HUES64 (cell line): ENCODE data around the gene LRRC7.
"Not testable (repeated sequence)": the region's sequence is repeated elsewhere in the genome, so short reads cannot be mapped to it uniquely, and the experiment has no call there.

Source experiments
- H3K27ac ChIP-seq: 2 replicates; pipeline ENCODE4 v1.7.0; 2013; ENCODE audit warnings: low read depth, low read length, inconsistent platforms
- H3K27me3 ChIP-seq: 2 replicates; pipeline ENCODE4 v1.6.1; 2013; ENCODE audit warnings: mild to moderate bottlenecking, low read length; ENCODE audit not compliant: insufficient read depth
- H3K36me3 ChIP-seq: 2 replicates; pipeline ENCODE4 v1.6.1; 2013; ENCODE audit warnings: mild to moderate bottlenecking, low read length; ENCODE audit not compliant: insufficient read depth
- H3K4me1 ChIP-seq: 2 replicates; pipeline ENCODE4 v1.6.1; 2013; ENCODE audit warnings: mild to moderate bottlenecking, low read length, moderate library complexity; ENCODE audit not compliant: insufficient read depth
- H3K4me3 ChIP-seq: 2 replicates; pipeline ENCODE4 v1.5.1; 2013; ENCODE audit warnings: mild to moderate bottlenecking, low read length, moderate library complexity
- H3K9ac ChIP-seq: 2 replicates; pipeline ENCODE4 v1.6.1; 2013; ENCODE audit warnings: mild to moderate bottlenecking, low read depth, low read length
- H3K9me3 ChIP-seq: 2 replicates; pipeline ENCODE4 v1.6.1; 2013; ENCODE audit warnings: low read depth, low read length; ENCODE audit not compliant: insufficient read depth
- WGBS: fragments of 150-250, 120-280 bp; methylation state at CpG from one replicate; pipeline ENCODE4 v1.1.7; 2013; ENCODE audit warnings: missing lambda C conversion rate; 5-methylcytosine and 5-hydroxymethylcytosine counted together

LRRC7 gene

GRCh38 chr1:69700770-69701169 is 133.0 kb downstream of the LRRC7 start:
- H3K9me3 ChIP-seq, result no peaks in the 10 kb centered on the region
- no peaks in the 10 kb centered on the region for H3K27me3 ChIP-seq
- no peaks in the 10 kb centered on the region for H3K4me1 ChIP-seq
- no peak overlapping the region for H3K4me3 ChIP-seq
- H3K9ac ChIP-seq, result no peak overlapping the region
- WGBS, result 27% methylated on average over 2 of the region's 2 CpGs
- no peaks in the 10 kb centered on the region for H3K36me3 ChIP-seq
- no peak overlapping the region for H3K27ac ChIP-seq

- Histone ChIP-seq H3K27ac (no peak overlapping the region), H3K4me1 (no peaks in the 10 kb centered on the region), H3K36me3 (no peaks in the 10 kb centered on the region), H3K9ac (no peak overlapping the region), H3K27me3 (no peaks in the 10 kb centered on the region), H3K4me3 (no peak overlapping the region), H3K9me3 (no peaks in the 10 kb centered on the region)
- WGBS, result 93% methylated on average over 4 of the region's 4 CpGs
Measured at GRCh38 chr1:69702085-69702484, 134.4 kb downstream of the LRRC7 start.

DNA sequence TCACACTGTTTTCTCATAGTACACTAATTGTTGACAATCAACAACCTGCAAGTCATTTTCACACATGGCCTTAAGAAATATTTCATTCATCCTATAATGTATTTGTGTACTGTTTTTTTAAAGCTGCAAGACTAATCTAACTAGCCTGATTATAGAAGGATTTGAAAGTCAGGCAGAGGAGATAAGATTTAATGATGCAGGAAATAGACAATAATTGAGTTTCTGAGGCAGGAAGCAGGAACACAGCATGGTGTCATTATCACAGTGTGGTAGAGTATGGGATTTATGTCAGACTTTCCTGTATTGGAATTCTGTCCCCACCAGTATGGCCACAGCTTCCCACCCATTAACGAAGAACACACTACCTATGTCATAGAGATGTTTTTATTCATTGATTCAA is 138.8 kb downstream of the LRRC7 start:
- Histone ChIP-seq H3K36me3 (no peaks in the 10 kb centered on the region), H3K27ac (no peak overlapping the region), H3K9ac (no peak overlapping the region), H3K4me3 (no peak overlapping the region), H3K27me3 (no peaks in the 10 kb centered on the region), H3K4me1 (no peaks in the 10 kb centered on the region), H3K9me3 (no peaks in the 10 kb centered on the region)
- no CpG with 5 or more reads among the region's 1 CpG for WGBS

- Histone ChIP-seq H3K36me3 (no peaks in the 10 kb centered on the region), H3K27ac (no peak overlapping the region), H3K4me1 (no peaks in the 10 kb centered on the region), H3K4me3 (no peak overlapping the region), H3K27me3 (no peaks in the 10 kb centered on the region), H3K9ac (no peak overlapping the region), H3K9me3 (no peaks in the 10 kb centered on the region)
- 93% methylated on average over 4 of the region's 4 CpGs for WGBS
Measured at GRCh38 chr1:69707103-69707502, 139.4 kb downstream of the LRRC7 start.

DNA sequence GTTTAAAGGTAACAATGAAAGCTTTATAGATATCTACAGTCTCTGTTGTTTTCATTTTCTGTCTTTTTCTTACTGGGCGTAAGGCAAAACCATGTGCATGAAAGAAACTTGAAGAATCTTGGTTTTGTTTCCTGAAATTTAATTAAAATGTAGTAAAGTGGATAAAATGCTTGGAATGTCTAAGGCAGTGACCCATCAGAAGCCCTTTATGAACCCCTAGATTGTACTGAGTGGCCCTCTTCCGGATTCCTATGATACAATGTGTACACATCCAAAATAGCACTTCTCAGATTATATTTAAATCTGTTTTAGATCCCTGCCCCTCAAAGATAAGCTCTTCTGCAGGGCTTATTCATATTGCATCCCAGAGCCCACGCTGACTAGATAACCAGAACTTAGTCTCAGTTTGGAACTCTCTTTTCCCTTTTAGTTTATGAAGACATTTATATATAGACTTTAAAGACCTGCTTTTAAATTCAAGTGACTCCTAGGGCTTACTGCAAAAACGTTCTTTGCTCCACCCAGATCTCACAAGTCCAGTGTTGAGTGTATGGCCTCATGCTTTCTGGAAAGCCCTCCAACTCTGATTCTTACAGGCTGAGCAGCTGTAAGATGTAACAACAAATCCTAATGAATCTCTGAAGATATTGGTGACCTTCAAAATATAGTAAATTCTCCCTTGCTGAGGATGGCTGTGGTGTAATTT is 142.9 kb downstream of the LRRC7 start:
- Histone ChIP-seq H3K9ac (no peak overlapping the region), H3K27me3 (no peaks in the 10 kb centered on the region), H3K27ac (no peak overlapping the region), H3K4me3 (no peak overlapping the region), H3K4me1 (no peaks in the 10 kb centered on the region), H3K36me3 (no peaks in the 10 kb centered on the region), H3K9me3 (no peaks in the 10 kb centered on the region)
- WGBS, result 73% methylated on average over 4 of the region's 4 CpGs

- 100% methylated on average over 4 of the region's 4 CpGs for WGBS
- Histone ChIP-seq H3K9ac (no peak overlapping the region), H3K36me3 (no peaks in the 10 kb centered on the region)
Measured at GRCh38 chr1:69711190-69711930, 143.6 kb downstream of the LRRC7 start.

DNA sequence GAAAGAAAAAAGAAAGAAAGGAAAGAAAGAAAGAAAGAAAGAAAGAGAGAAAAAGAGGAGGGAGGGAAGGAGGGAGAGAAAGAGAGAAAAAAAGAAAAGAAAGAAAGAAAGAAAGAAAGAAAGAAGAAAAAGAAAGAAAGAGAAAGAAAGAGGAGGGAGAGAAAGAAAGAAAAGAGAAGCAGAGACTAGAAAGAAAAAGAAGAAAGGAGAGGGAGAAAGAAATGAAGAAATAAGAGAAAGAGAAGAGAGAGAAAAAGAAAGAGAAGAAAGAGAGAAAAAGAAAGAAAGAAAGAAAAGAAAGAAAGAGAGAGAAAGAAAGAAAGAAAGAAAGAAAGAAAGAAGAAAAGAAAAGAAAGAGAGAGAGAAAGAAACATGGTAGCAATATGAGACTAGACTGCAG is 150.1 kb downstream of the LRRC7 start:
- H3K27ac ChIP-seq, H3K9ac ChIP-seq, H3K4me3 ChIP-seq: not testable (repeated sequence)

More at GRCh38 chr1:69711190-69711930, 143.6 kb downstream of the LRRC7 start:
- H3K27me3 ChIP-seq, result no peaks in the 10 kb centered on the region
- H3K9me3 ChIP-seq, result no peaks in the 10 kb centered on the region
- no peak overlapping the region for H3K4me3 ChIP-seq
- H3K4me1 ChIP-seq, result no peaks in the 10 kb centered on the region
- no peak overlapping the region for H3K27ac ChIP-seq

DNA sequence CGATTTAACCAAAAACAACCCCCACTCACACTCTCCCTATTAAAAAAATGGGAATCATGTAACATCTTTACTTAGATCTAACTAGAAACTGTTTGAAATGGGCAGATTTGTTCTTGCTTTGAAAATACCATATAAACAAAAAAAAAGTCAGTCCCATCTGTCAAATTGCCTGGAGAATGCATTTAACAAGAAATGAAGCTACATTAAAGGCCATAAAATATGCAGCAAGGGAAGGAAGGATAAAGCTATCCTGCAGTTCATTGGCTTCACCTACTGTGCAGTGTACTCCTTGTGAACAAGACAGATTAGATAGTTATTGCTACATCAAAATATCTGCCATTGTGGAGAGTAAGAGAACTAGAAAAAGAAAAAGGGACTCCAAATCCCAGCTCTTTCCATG is 160.5 kb downstream of the LRRC7 start:
- H3K36me3 ChIP-seq, result no peaks in the 10 kb centered on the region
- H3K9me3 ChIP-seq, result peaks cover 5% of the 10 kb centered on the region; the same call in 1 of the 2 replicates
- no peaks in the 10 kb centered on the region for H3K27me3 ChIP-seq
- WGBS, result no CpG with 5 or more reads among the region's 1 CpG
- no peak overlapping the region for H3K9ac ChIP-seq
- no peak overlapping the region for H3K4me3 ChIP-seq
- H3K27ac ChIP-seq, result no peak overlapping the region
- H3K4me1 ChIP-seq, result no peaks in the 10 kb centered on the region

More for the DNA sequence above, 150.1 kb downstream of the LRRC7 start:
- H3K4me1 ChIP-seq, H3K36me3 ChIP-seq, H3K27me3 ChIP-seq, H3K9me3 ChIP-seq: not testable (repeated sequence)

DNA sequence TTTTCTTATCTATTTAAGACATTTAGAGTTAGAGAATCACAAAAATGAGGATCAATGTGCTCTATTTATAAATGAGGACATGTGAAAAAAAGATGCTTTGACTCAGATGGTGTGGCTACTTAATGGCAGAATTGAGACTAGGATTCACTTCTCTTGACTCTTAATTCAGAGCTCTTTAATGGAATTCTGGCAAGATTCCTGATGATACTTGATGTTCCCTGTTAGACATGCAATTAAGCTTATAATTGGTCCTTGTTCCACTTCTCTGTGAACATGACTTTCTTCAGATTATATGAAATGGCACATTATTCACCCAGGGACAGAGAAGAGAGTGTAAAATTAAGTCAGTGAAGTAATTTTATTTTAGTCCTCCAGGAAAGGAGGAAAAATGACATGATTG is 165.3 kb downstream of the LRRC7 start:
- no peak overlapping the region for H3K27ac ChIP-seq
- H3K4me3 ChIP-seq, result no peak overlapping the region
- no peaks in the 10 kb centered on the region for H3K36me3 ChIP-seq
- H3K9ac ChIP-seq, result no peak overlapping the region
- 0 out of 2 replicates have a peak, but pooled peaks cover 3% of the 10 kb centered on the region for H3K4me1 ChIP-seq
- H3K9me3 ChIP-seq, result peaks cover 11% of the 10 kb centered on the region
- H3K27me3 ChIP-seq, result no peaks in the 10 kb centered on the region

- Histone ChIP-seq H3K9ac (no peak overlapping the region), H3K27ac (no peak overlapping the region), H3K27me3 (no peaks in the 10 kb centered on the region), H3K4me3 (no peak overlapping the region), H3K36me3 (no peaks in the 10 kb centered on the region), H3K9me3 (peaks cover 6% of the 10 kb centered on the region; the same call in 1 of the 2 replicates), H3K4me1 (peaks cover 18% of the 10 kb centered on the region)
- WGBS, result 68% methylated on average over 3 of the region's 3 CpGs
Measured at GRCh38 chr1:69737527-69738185, 169.9 kb downstream of the LRRC7 start.
